Heart right ventricle (tissue), 16 donors: ENCODE data around the gene DDX24. TPM values are rescaled to one million over a fixed set of nuclear protein-coding genes. Genes with fewer than 3 reads are reported as not detected.
A peak's percentile ranks its signal among the peaks of the same experiment; 100 is the strongest.

Experiments used
- ATAC-seq, 8 donors: fragments of 200-7000 bp; cut with Tn5 transposase; one replicate each; pipeline ENCODE4 v1.9.1; 2020; ENCODE audit warnings: mild to moderate bottlenecking in 8 of 8, moderate library complexity in 8 of 8, moderate number of reproducible peaks in 1 of 8
- DNase-seq, 2 donors: peaks; one replicate each; pipeline ENCODE4 v3.0.0-alpha.2; 2020
- H3K27ac ChIP-seq, 10 donors: fragments of 200-600 bp; sonication (generic) in 2 of 10; one replicate each; pipeline versions ENCODE4 v1.5.0 to v1.8.0; 2020 to 2022; ENCODE audit warnings: mild to moderate bottlenecking in 3 of 10
- H3K27me3 ChIP-seq, 7 donors: fragments of 200-600 bp; one replicate each; pipeline ENCODE4 v1.8.0; 2021 to 2022; ENCODE audit warnings: mild to moderate bottlenecking in 2 of 7
- H3K36me3 ChIP-seq, 9 donors: fragments of 200-600 bp; sonication (generic) in 1 of 9; one replicate each; pipeline versions ENCODE4 v1.5.0 to v1.8.0; 2020 to 2022; ENCODE audit warnings: mild to moderate bottlenecking in 2 of 9
- H3K4me1 ChIP-seq, 9 donors: fragments of 200-600 bp; sonication (generic) in 1 of 9; one replicate each; pipeline versions ENCODE4 v1.5.0 to v1.8.0; 2020 to 2022; ENCODE audit warnings: mild to moderate bottlenecking in 4 of 9
- H3K4me3 ChIP-seq, 10 donors: fragments of 200-600 bp; sonication (generic) in 2 of 10; one replicate each; pipeline versions ENCODE4 v1.5.0 to v1.8.0; 2020 to 2022; ENCODE audit warnings: mild to moderate bottlenecking in 7 of 10, moderate library complexity in 2 of 10
- H3K9me3 ChIP-seq, 11 donors: fragments of 200-600 bp in 10 of 11; sonication (generic) in 2 of 11; one replicate each; pipeline versions ENCODE4 v1.5.0 to v1.8.0; 2013 to 2022; ENCODE audit warnings: mild to moderate bottlenecking in 2 of 11, control low read depth in 1 of 11, moderate library complexity in 1 of 11
- WGBS, 2 donors: extraction: QIAGEN DNeasy Blood & Tissue Kit; methylation state at CpG; one replicate each; pipeline ENCODE4 v1.1.7; 2013; ENCODE audit warnings: inconsistent platforms in 1 of 2; 5-methylcytosine and 5-hydroxymethylcytosine counted together
- intact Hi-C, 10 donors: fragments of 100-400 bp; cut with DNase I; formaldehyde crosslinking; loops; one replicate each; pipeline versions ENCODE4 v1.11.1 to v1.14.2; 2022
- polyA plus RNA-seq, 2 donors: library from polyadenylated mRNA; stranded (reverse); fragments of 200-250 nt; gene quantifications; one replicate each; pipeline ENCODE4 v1.2.3, GENCODE V29; 2013
- total RNA-seq, 10 donors: library from RNA; stranded (reverse); fragmentation: NEBNext Ultra II Directional in 3 of 10; extraction: Animal tissue kit (Norgen Biotek cat#: 25700) in 3 of 10; gene quantifications; one replicate each; pipeline versions ENCODE4 v1.2.1 to v1.2.4, GENCODE V29; 2021 to 2023
- TF ChIP-seq, protein P1 (sequence below), 9 donors: fragments of 200-600 bp; sonication (generic) in 2 of 9; IDR thresholded peaks; one replicate each; pipeline versions ENCODE4 v1.5.0 to v1.8.0; 2021 to 2022; ENCODE audit warnings: antibody characterized with exemption in 9 of 9, mild to moderate bottlenecking in 5 of 9, moderate library complexity in 1 of 9
- donor health status: Arrhythmogenic right ventricular cardiomyopathy.
- donor health status: ischemic (EF 13 %, LVEDD 7.1; RV severe dilation, severe dysfunction).
- donor health status: healthy with polysubstance abuse.
- donor health status: DM: no; HTN: yes; CAD: no.
- donor health status: DM: no; HTN: no; CAD: no.
- donor health status: ischemic (EF 25% LVEDD 6.9; RV normal size, moderate dysfunction).
- donor health status: ischemic (EF 25% LVEDD 5.7; RV mildly dilated, moderate dysfunction).
- donor health status: healthy.
- donor health status: DM: yes; HTN: yes; CAD: no.
- donor health status: Ischemic cardiomyopathy.
- donor health status: ischemic (EF 35%, LVEDD 5.7; RV mildly dilated, moderate dysfunction).
- donor health status: nonischemic (EF 11% LVEDD 7.7; RV severe dilation, severe dysfunction).
- donor health status: DM: yes; HTN: yes; CAD: no.
- donor health status: PGD.
- donor health status: ischemic (EF 29% LVEDD 5.4; RV normal size, mild dysfunction).
- donor health status: nonischemic (EF 23%, LVEDD 6.1; RV moderate dilation, normal function).

The DDX24 gene
- total and polyA plus RNA-seq, 12 donors = 94.1 to 269 (median 234) TPM

DNA sequence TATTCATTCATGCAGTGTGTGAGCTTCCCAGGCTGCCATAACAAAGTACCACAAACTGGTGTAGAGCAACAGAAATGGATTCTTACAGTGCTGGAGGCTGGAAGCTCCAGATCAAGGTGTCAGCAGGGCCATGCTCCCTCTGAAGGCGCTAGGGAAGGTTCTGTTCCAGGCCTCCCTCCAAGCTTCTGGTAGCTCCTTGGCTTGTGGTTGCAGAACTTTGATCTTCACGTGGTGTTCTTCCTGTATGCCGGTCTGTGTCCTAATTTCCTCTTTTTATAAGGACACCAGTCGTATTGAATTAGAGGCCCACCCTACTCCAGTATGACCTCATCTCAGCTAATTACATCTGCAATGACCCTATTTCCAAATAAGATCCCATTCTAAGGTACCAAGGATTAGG is 51.7 kb downstream of the DDX24 start:
- H3K27ac ChIP-seq = no peak overlapping the region
- H3K27me3 ChIP-seq = no peaks in the 10 kb centered on the region
- DNase-seq (no peak), ATAC-seq (no peak)
- TF ChIP-seq, protein P1, sequence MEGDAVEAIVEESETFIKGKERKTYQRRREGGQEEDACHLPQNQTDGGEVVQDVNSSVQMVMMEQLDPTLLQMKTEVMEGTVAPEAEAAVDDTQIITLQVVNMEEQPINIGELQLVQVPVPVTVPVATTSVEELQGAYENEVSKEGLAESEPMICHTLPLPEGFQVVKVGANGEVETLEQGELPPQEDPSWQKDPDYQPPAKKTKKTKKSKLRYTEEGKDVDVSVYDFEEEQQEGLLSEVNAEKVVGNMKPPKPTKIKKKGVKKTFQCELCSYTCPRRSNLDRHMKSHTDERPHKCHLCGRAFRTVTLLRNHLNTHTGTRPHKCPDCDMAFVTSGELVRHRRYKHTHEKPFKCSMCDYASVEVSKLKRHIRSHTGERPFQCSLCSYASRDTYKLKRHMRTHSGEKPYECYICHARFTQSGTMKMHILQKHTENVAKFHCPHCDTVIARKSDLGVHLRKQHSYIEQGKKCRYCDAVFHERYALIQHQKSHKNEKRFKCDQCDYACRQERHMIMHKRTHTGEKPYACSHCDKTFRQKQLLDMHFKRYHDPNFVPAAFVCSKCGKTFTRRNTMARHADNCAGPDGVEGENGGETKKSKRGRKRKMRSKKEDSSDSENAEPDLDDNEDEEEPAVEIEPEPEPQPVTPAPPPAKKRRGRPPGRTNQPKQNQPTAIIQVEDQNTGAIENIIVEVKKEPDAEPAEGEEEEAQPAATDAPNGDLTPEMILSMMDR (IDR thresholded peaks at IDR 0.05) = no peak
- no peaks in the 10 kb centered on the region for H3K36me3 ChIP-seq
- intact Hi-C loops = loop anchor here in 2 of 10 donors (5.0 kb wide), 1 partner anchor 53 kb away; the partner anchor contains the start of genes DDX24 (in 2 of the 2) and IFI27L1 (in 2 of the 2)
- H3K9me3 ChIP-seq = no peaks in the 10 kb centered on the region
- no peak overlapping the region for H3K4me3 ChIP-seq
- WGBS, 2 donors = 57 to 75% methylated on average over 4 of the region's 4 CpGs
- H3K4me1 ChIP-seq = peaks cover 0 to 28% (median 6%) of the 10 kb centered on the region in 9 donors

DNA sequence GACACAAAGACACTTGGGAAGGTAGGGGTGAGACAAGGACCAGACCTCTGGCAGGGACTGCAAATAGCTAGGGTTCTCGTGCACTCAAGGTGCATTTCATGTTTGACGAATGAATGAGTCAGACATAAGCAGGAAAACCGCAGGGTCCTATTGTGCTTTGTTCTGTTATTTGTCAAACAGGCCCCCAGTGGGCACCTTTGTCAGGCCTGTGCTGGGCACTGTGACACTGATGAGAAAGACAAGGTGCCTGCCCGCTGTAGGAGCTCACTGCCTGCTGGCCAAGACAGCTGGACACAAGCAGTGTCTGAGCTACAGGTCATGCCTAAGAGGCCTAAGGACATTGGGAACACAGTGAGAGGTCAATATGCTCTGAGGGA is 52.6 kb downstream of the DDX24 start:
- DNase-seq = no peak

DNA sequence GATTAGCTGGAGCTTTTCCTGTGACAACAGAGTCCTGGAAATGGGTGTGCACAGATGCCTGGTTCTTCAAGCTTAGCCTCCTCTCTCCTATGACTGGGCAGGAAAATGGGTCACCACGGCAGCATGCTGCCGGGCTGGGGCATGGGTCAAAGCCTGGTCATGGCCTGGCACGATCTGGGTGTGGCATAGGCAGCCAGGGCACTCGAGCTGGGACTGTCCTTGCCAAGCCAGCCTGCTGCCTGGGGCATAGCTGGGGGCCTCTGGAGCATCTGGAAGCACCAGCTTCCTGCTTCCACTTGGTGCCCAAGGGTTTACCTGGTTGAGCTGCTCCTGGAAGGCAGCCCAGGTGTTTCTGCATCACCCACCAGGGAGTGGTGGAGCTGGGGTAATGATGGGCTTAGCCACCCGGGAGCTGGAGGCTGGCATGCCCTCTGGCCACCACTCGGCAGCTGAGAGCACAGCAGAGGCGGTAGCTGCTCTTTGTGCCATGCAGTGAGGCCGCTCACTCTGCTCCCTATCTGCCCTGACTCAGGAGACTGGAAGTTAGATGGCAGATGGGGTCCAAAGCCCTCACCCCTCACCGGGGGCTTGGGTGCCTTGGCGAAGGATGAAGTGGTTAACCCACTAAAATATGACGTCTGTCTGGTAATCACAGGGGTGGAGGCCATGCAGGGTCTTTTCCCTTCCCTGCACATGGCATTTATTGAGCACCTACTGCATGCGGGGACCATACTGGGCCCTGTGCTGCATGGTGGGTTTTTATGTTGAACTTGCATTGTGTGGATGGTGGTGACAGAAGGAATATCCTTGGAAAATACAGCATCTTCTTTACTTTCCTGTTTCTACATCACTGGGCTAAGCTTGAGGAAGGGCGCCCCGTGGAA is 53.2 kb downstream of the DDX24 start:
- DNase-seq (no peak), ATAC-seq (no peak)
- TF ChIP-seq, protein P1 (IDR thresholded peaks at IDR 0.05) = no peak
- intact Hi-C loops = loop anchor here in 2 of 10 donors (5.0 kb wide), 1 partner anchor 54 kb away; the partner anchor contains the start of genes DDX24 (in 2 of the 2) and IFI27L1 (in 2 of the 2)
- H3K4me1 ChIP-seq = peaks cover 0 to 28% (median 6%) of the 10 kb centered on the region in 9 donors
- H3K9me3 ChIP-seq = no peaks in the 10 kb centered on the region
- peaks cover 0 to 1% (median 0%) of the 10 kb centered on the region in 7 donors for H3K27me3 ChIP-seq
- 91 to 92% methylated on average over 14 of the region's 14 CpGs for WGBS, 2 donors
- H3K27ac ChIP-seq = no peak overlapping the region
- no peak overlapping the region for H3K4me3 ChIP-seq
- H3K36me3 ChIP-seq = no peaks in the 10 kb centered on the region

More for the DNA sequence above, 52.6 kb downstream of the DDX24 start:
- H3K27me3 ChIP-seq = no peaks in the 10 kb centered on the region
- no peak overlapping the region for H3K4me3 ChIP-seq
- TF ChIP-seq, protein P1 (IDR thresholded peaks at IDR 0.05) = no peak
- H3K4me1 ChIP-seq = peaks cover 0 to 28% (median 6%) of the 10 kb centered on the region in 9 donors
- intact Hi-C loops = loop anchor here in 2 of 10 donors (5.0 kb wide), 1 partner anchor 54 kb away; the partner anchor contains the start of genes DDX24 (in 2 of the 2) and IFI27L1 (in 2 of the 2)
- no peaks in the 10 kb centered on the region for H3K36me3 ChIP-seq
- ATAC-seq = no peak
- no peak overlapping the region for H3K27ac ChIP-seq
- 87% methylated on average over 4 of the region's 4 CpGs for WGBS, 2 donors
- no peaks in the 10 kb centered on the region for H3K9me3 ChIP-seq

DNA sequence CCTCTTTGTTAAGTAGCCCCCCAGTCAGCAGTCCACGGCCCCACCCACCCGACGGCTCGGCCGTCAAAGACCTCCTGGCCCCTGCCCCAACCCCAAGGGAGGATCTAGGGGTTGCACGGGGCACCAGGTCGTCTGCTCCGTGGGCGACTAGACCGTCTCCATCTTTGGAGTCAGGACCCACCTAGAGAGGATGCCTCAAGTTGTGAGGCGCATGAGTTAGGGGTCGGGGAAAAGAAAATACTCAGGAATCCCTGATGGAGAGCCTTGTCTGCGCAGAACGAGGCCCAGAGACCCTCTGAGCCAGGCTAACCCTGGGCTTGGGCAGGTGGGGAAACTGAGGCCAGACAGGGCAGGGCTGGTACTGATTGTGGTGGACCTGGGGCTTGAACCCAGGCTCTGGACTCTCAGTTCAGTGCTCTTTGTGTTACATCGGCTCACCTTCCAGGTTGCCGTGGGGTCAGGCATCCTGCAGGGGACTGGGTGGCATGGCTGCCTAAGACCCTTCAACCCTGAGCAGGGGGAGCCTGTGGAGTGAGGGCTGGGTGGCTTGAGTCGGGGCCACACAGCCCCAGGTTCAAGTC is 54.0 kb downstream of the DDX24 start:
- no peak for DNase-seq
- Histone ChIP-seq H3K36me3 (no peaks in the 10 kb centered on the region), H3K9me3 (no peaks in the 10 kb centered on the region), H3K27ac (no peak overlapping the region), H3K4me3 (peak overlapping the region; percentile 40 to 77 (median 70)), H3K4me1 (peaks cover 0 to 28% (median 6%) of the 10 kb centered on the region in 9 donors), H3K27me3 (peaks cover 0 to 4% (median 0%) of the 10 kb centered on the region in 7 donors)
- TF ChIP-seq, protein P1 (IDR thresholded peaks at IDR 0.05) = no peak
- ATAC-seq = peak in 1 of 8 donors; percentile 15
- whole genome bisulfite sequencing, 2 donors = 41 to 45% methylated on average over 17 of the region's 17 CpGs
- intact Hi-C loops = loop anchor here in 2 of 10 donors (5.0 kb wide), 1 partner anchor 55 kb away; the partner anchor contains the start of genes DDX24 (in 2 of the 2) and IFI27L1 (in 2 of the 2)
